ENCODE data around the gene CFAP299. TPM values are rescaled to one million over a fixed set of nuclear protein-coding genes. Genes with fewer than 3 reads are reported as not detected.

Gene CFAP299
- total and polyA plus RNA-seq, 2 donors (not counting 3 experiments of a cell fraction or from before 2014, with no cell fraction given) = not detected

GRCh38 chr4:80846210-80846609 lies 510.7 kb downstream of the CFAP299 start:
- H3K4me1 ChIP-seq (ENCODE audit: control insufficient read depth, extremely low read depth, insufficient read depth, low read length) = no peaks in the 10 kb centered on the region
- H3K36me3 ChIP-seq (ENCODE audit: control insufficient read depth in 2 of 2, extremely low read depth in 1 of 2, insufficient read depth in 2 of 2, low read length in 2 of 2) = no peaks in the 10 kb centered on the region
- ChIA-PET POLR2A (no interaction called here), CTCF (no interaction called here)
- no peaks in the 10 kb centered on the region for H3K27me3 ChIP-seq (ENCODE audit: control insufficient read depth in 2 of 2, insufficient read depth in 2 of 2, low read length in 2 of 2)
- peaks cover 4% of the 10 kb centered on the region for H3K9me3 ChIP-seq (replicated peaks; ENCODE audit: control insufficient read depth, insufficient read depth, low read length)
- H3K9ac ChIP-seq (replicated peaks; ENCODE audit: extremely low read depth, insufficient read depth, low read length) = no peak overlapping the region
- intact Hi-C loops (cut with micrococcal nuclease) (no loop called here), dilution Hi-C loops (cut with MboI; ENCODE audit: extremely low pct_ligation_motif_present, low sequenced_read_pairs) (no loop called here)
- no TSS peak for BruUV-seq (replicated peaks)
- no peak overlapping the region for H3K4me2 ChIP-seq (ENCODE audit: insufficient read depth, low read length)
- no peak for FAIRE-seq
- no peaks in the 10 kb centered on the region for H3K79me2 ChIP-seq (ENCODE audit: control insufficient read depth, insufficient read depth, low read length)
- no peak overlapping the region for H3K27ac ChIP-seq (ENCODE audit: insufficient read depth, low read depth, low read length)
- TF ChIP-seq JUN (IDR thresholded peaks at IDR 0.05; ENCODE audit: borderline replicate concordance, insufficient read depth, insufficient read length, low read depth) (no peak), CTCF (IDR thresholded peaks at IDR 0.05; ENCODE audit: extremely low read depth in 1 of 2, insufficient read depth in 1 of 2, low read depth in 1 of 2, low read length in 2 of 2) (no peak), POLR2AphosphoS5 (IDR thresholded peaks at IDR 0.05; ENCODE audit: insufficient read depth, low read depth, low read length) (no peak)
- no peak overlapping the region for H2AFZ ChIP-seq (ENCODE audit: low read depth, low read length)
- H4K20me1 ChIP-seq (replicated peaks; ENCODE audit: control insufficient read depth, extremely low read depth, insufficient read depth, low read length) = no peaks in the 10 kb centered on the region
- H3K4me3 ChIP-seq (replicated peaks in 1 of 3; ENCODE audit: insufficient read depth in 1 of 3, low read depth in 1 of 3, low read length in 3 of 3) = no peak overlapping the region
- H3K9me1 ChIP-seq (replicated peaks; ENCODE audit: control insufficient read depth, extremely low read depth, insufficient read depth, low read length) = no peaks in the 10 kb centered on the region
- DNase-seq (ENCODE audit: low read depth, low spot score) = no peak

DNA sequence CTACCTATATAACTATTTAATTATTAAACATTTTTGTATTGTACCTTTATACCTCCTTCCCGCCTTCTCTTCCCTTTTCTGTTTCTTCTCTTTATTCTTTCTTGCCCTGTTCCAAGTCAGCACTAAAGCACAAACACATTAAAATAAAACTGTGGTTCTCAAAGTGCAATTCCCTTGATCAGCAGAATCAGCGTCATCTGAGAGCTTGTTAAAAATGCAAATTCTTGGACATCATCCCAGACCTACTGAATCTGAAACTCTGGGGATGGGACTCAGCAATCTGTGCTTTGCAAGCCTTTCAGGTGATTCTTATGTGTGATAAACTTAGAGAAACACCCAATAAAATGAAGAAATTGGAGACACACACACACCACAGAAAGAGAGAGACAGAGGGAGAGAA lies 516.5 kb downstream of the CFAP299 start:
- Histone ChIP-seq H2AFZ (ENCODE audit: low read depth, low read length) (no peak overlapping the region), H3K9ac (replicated peaks; ENCODE audit: extremely low read depth, insufficient read depth, low read length) (no peak overlapping the region), H3K9me1 (replicated peaks; ENCODE audit: control insufficient read depth, extremely low read depth, insufficient read depth, low read length) (no peaks in the 10 kb centered on the region), H3K4me3 (replicated peaks in 1 of 3; ENCODE audit: insufficient read depth in 1 of 3, low read depth in 1 of 3, low read length in 3 of 3) (no peak overlapping the region), H3K79me2 (ENCODE audit: control insufficient read depth, insufficient read depth, low read length) (no peaks in the 10 kb centered on the region), H3K4me1 (ENCODE audit: control insufficient read depth, extremely low read depth, insufficient read depth, low read length) (no peaks in the 10 kb centered on the region), H3K9me3 (replicated peaks; ENCODE audit: control insufficient read depth, insufficient read depth, low read length) (no peaks in the 10 kb centered on the region), H3K36me3 (ENCODE audit: control insufficient read depth in 2 of 2, extremely low read depth in 1 of 2, insufficient read depth in 2 of 2, low read length in 2 of 2) (no peaks in the 10 kb centered on the region), H3K4me2 (ENCODE audit: insufficient read depth, low read length) (no peak overlapping the region), H4K20me1 (replicated peaks; ENCODE audit: control insufficient read depth, extremely low read depth, insufficient read depth, low read length) (no peaks in the 10 kb centered on the region), H3K27ac (ENCODE audit: insufficient read depth, low read depth, low read length) (no peak overlapping the region), H3K27me3 (ENCODE audit: control insufficient read depth in 2 of 2, insufficient read depth in 2 of 2, low read length in 2 of 2) (no peaks in the 10 kb centered on the region)
- intact Hi-C loops (cut with micrococcal nuclease) (no loop called here), dilution Hi-C loops (cut with MboI; ENCODE audit: extremely low pct_ligation_motif_present, low sequenced_read_pairs) (no loop called here)
- DNase-seq (ENCODE audit: low read depth, low spot score) (no peak), FAIRE-seq (no peak)
- TF ChIP-seq POLR2A (IDR thresholded peaks at IDR 0.05; ENCODE audit: low read depth, low read length) (no peak), FOS (IDR thresholded peaks at IDR 0.05; ENCODE audit: borderline replicate concordance, insufficient read depth, low read length) (no peak), JUN (IDR thresholded peaks at IDR 0.05; ENCODE audit: borderline replicate concordance, insufficient read depth, insufficient read length, low read depth) (no peak), POLR2AphosphoS5 (IDR thresholded peaks at IDR 0.05; ENCODE audit: insufficient read depth, low read depth, low read length) (no peak), EZH2 (IDR thresholded peaks at IDR 0.05; ENCODE audit: borderline replicate concordance, low read depth, low read length, severe bottlenecking) (no peak), MYC (IDR thresholded peaks at IDR 0.05; ENCODE audit: low read depth, low read length) (no peak), CTCF (IDR thresholded peaks at IDR 0.05; ENCODE audit: extremely low read depth in 1 of 2, insufficient read depth in 1 of 2, low read depth in 1 of 2, low read length in 2 of 2) (no peak), MAX (IDR thresholded peaks at IDR 0.05; ENCODE audit: insufficient read depth, insufficient read length) (no peak), GATA2 (IDR thresholded peaks at IDR 0.05; ENCODE audit: insufficient read depth, insufficient read length, low read depth, low read length) (no peak)
- BruUV-seq (replicated peaks) = no TSS peak
- CTCF ChIA-PET = no interaction called here
- POLR2A ChIA-PET = no interaction called here

All from endothelial cell of umbilical vein (primary cell).